ENCODE results near the gene OR10K1. TPM values are rescaled to one million over a fixed set of nuclear protein-coding genes. Genes with fewer than 3 reads are reported as not detected.

The OR10K1 gene
- total RNA-seq, 1 donor from 2014 or later = not detected

GRCh38 chr1:158507511-158507910, 45.9 kb downstream of the OR10K1 start:
- H3K36me3 Mint-ChIP-seq (ENCODE audit: low read depth, unreplicated experiment) = no peaks in the 10 kb centered on the region
- Histone ChIP-seq H4K20me1 (ENCODE audit: insufficient read depth, low read length) (no peaks in the 10 kb centered on the region), H3K4me3 (ENCODE audit: insufficient read depth, low read depth, low read length) (no peak overlapping the region), H2AFZ (ENCODE audit: low read depth, low read length) (no peak overlapping the region), H3K4me1 (ENCODE audit: insufficient read depth, low read length) (no peaks in the 10 kb centered on the region), H3K4me2 (ENCODE audit: low read length) (no peak overlapping the region), H3K9me3 (ENCODE audit: insufficient read depth, low read depth, low read length) (no peaks in the 10 kb centered on the region), H3K79me2 (ENCODE audit: insufficient read depth, low read length) (no peaks in the 10 kb centered on the region), H3K27me3 (ENCODE audit: insufficient read depth, low read length) (no peaks in the 10 kb centered on the region), H3K9ac (ENCODE audit: low read length) (no peak overlapping the region), H3K27ac (ENCODE audit: low read depth, low read length) (no peak overlapping the region), H3K36me3 (ENCODE audit: insufficient read depth, low read length) (no peaks in the 10 kb centered on the region)
- no peak for TF ChIP-seq EZH2 (IDR thresholded peaks at IDR 0.05; ENCODE audit: insufficient read depth, low read length)
- TF ChIP-seq, protein P1, sequence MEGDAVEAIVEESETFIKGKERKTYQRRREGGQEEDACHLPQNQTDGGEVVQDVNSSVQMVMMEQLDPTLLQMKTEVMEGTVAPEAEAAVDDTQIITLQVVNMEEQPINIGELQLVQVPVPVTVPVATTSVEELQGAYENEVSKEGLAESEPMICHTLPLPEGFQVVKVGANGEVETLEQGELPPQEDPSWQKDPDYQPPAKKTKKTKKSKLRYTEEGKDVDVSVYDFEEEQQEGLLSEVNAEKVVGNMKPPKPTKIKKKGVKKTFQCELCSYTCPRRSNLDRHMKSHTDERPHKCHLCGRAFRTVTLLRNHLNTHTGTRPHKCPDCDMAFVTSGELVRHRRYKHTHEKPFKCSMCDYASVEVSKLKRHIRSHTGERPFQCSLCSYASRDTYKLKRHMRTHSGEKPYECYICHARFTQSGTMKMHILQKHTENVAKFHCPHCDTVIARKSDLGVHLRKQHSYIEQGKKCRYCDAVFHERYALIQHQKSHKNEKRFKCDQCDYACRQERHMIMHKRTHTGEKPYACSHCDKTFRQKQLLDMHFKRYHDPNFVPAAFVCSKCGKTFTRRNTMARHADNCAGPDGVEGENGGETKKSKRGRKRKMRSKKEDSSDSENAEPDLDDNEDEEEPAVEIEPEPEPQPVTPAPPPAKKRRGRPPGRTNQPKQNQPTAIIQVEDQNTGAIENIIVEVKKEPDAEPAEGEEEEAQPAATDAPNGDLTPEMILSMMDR (IDR thresholded peaks at IDR 0.05; ENCODE audit: insufficient read depth, low read depth, low read length) = no peak
- H3K4me3 Mint-ChIP-seq (ENCODE audit: unreplicated experiment) = no peak overlapping the region
- H3K27me3 Mint-ChIP-seq (ENCODE audit: low read depth, unreplicated experiment) = no peaks in the 10 kb centered on the region
- H3K9me3 Mint-ChIP-seq (ENCODE audit: unreplicated experiment) = no peaks in the 10 kb centered on the region
- no peak for DNase-seq (ENCODE audit: low read depth)
- H3K4me1 Mint-ChIP-seq (ENCODE audit: low read depth, unreplicated experiment) = peaks cover 6% of the 10 kb centered on the region
- no peak overlapping the region for H3K27ac Mint-ChIP-seq (ENCODE audit: unreplicated experiment)
- no peak for FAIRE-seq

DNA sequence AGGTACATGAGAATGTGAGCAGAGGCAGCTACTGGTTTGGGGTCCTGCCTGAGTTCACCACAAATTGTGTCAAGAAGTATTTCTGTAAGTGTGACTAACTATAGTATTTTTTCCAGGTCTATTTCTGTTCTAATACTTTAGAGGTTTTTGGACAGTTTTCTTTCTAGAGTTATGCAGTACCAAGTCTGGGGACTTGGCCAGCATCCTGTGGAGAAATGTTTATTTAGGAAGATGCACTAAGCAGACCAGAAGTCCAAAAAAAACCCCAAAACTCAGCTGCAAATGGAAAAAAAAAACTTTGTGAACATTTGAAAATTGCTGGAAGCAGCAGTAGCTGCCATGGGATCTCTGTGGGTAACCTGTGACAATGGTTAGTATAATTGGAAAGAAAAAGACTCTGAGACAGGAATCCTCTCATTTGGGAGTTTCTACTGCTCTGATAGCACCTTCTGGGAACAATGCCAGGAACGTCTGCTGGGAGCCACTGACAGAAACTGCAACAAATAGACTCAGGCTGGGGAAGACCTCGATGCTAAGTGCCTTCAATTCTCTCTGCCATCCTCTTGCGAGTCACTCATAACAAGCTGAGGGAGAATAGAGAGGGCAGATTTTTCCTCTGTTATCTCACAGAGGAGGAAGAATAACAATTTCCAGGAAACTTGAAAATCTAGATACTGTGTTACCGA, 48.0 kb downstream of the OR10K1 start:
- Histone ChIP-seq H3K27ac (ENCODE audit: low read depth, low read length) (no peak overlapping the region), H3K27me3 (ENCODE audit: insufficient read depth, low read length) (no peaks in the 10 kb centered on the region), H3K4me2 (ENCODE audit: low read length) (no peak overlapping the region), H3K9ac (ENCODE audit: low read length) (no peak overlapping the region), H3K4me1 (ENCODE audit: insufficient read depth, low read length) (no peaks in the 10 kb centered on the region), H3K9me3 (ENCODE audit: insufficient read depth, low read depth, low read length) (no peaks in the 10 kb centered on the region), H2AFZ (ENCODE audit: low read depth, low read length) (no peak overlapping the region), H4K20me1 (ENCODE audit: insufficient read depth, low read length) (no peaks in the 10 kb centered on the region), H3K79me2 (ENCODE audit: insufficient read depth, low read length) (no peaks in the 10 kb centered on the region), H3K4me3 (ENCODE audit: insufficient read depth, low read depth, low read length) (no peak overlapping the region), H3K36me3 (ENCODE audit: insufficient read depth, low read length) (no peaks in the 10 kb centered on the region)
- no peaks in the 10 kb centered on the region for H3K27me3 Mint-ChIP-seq (ENCODE audit: low read depth, unreplicated experiment)
- no peaks in the 10 kb centered on the region for H3K36me3 Mint-ChIP-seq (ENCODE audit: low read depth, unreplicated experiment)
- TF ChIP-seq EZH2 (IDR thresholded peaks at IDR 0.05; ENCODE audit: insufficient read depth, low read length) = no peak
- TF ChIP-seq, protein P1 (IDR thresholded peaks at IDR 0.05; ENCODE audit: insufficient read depth, low read depth, low read length) = no peak
- H3K9me3 Mint-ChIP-seq (ENCODE audit: unreplicated experiment) = no peaks in the 10 kb centered on the region
- H3K4me3 Mint-ChIP-seq (ENCODE audit: unreplicated experiment) = no peak overlapping the region
- no peak for DNase-seq (ENCODE audit: low read depth)
- peaks cover 6% of the 10 kb centered on the region for H3K4me1 Mint-ChIP-seq (ENCODE audit: low read depth, unreplicated experiment)
- FAIRE-seq = no peak
- H3K27ac Mint-ChIP-seq (ENCODE audit: unreplicated experiment) = no peak overlapping the region

DNA sequence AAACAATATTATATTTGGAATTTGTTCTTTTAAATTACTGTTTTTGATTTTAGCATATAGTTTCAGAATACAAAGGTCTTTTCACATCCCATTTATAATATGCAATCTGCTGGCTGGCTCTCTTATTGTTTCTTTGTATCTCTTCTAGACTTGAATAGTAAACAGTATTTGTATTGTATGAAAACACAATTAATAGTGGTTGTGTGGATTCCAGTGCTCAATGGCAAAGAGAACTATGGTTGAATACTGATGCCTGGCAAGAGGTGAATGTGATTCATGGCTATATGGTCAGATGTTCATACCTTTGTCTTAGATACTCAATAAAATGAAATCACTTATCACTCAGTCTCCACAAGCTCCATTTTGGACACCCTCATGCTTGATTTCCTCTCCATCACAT, 55.3 kb downstream of the OR10K1 start:
- H3K4me3 ChIP-seq (ENCODE audit: insufficient read depth, low read depth, low read length) = no peak overlapping the region
- TF ChIP-seq, protein P1 (IDR thresholded peaks at IDR 0.05; ENCODE audit: insufficient read depth, low read depth, low read length) = no peak
- TF ChIP-seq EZH2 (IDR thresholded peaks at IDR 0.05; ENCODE audit: insufficient read depth, low read length) = no peak
- H2AFZ ChIP-seq (ENCODE audit: low read depth, low read length) = no peak overlapping the region
- Mint-ChIP-seq H3K27me3 (ENCODE audit: low read depth, unreplicated experiment) (no peaks in the 10 kb centered on the region), H3K9me3 (ENCODE audit: unreplicated experiment) (no peaks in the 10 kb centered on the region), H3K4me1 (ENCODE audit: low read depth, unreplicated experiment) (no peaks in the 10 kb centered on the region), H3K27ac (ENCODE audit: unreplicated experiment) (no peak overlapping the region), H3K36me3 (ENCODE audit: low read depth, unreplicated experiment) (no peaks in the 10 kb centered on the region), H3K4me3 (ENCODE audit: unreplicated experiment) (no peak overlapping the region)
- H3K4me1 ChIP-seq (ENCODE audit: insufficient read depth, low read length) = no peaks in the 10 kb centered on the region
- no peaks in the 10 kb centered on the region for H4K20me1 ChIP-seq (ENCODE audit: insufficient read depth, low read length)
- FAIRE-seq (no peak), DNase-seq (ENCODE audit: low read depth) (no peak)
- H3K9ac ChIP-seq (ENCODE audit: low read length) = no peak overlapping the region
- no peaks in the 10 kb centered on the region for H3K79me2 ChIP-seq (ENCODE audit: insufficient read depth, low read length)
- no peaks in the 10 kb centered on the region for H3K27me3 ChIP-seq (ENCODE audit: insufficient read depth, low read length)
- no peaks in the 10 kb centered on the region for H3K9me3 ChIP-seq (ENCODE audit: insufficient read depth, low read depth, low read length)
- no peak overlapping the region for H3K4me2 ChIP-seq (ENCODE audit: low read length)
- H3K36me3 ChIP-seq (ENCODE audit: insufficient read depth, low read length) = no peaks in the 10 kb centered on the region
- H3K27ac ChIP-seq (ENCODE audit: low read depth, low read length) = no peak overlapping the region

Measured in astrocyte (in vitro differentiated cells and primary cell).